Mucosa of gallbladder (tissue), 1 donor: Measurements from ENCODE around the gene CBX4. TPM values are rescaled to one million over a fixed set of nuclear protein-coding genes. Genes with fewer than 3 reads are reported as not detected.

ENCODE experiments used
- DNase-seq: peaks from one replicate; pipeline ENCODE4 v3.0.0-alpha.2; 2020; ENCODE audit warnings: low spot score
- total RNA-seq: library from RNA; stranded (reverse); gene quantifications from one replicate; pipeline ENCODE4 v1.2.1, GENCODE V29; 2021
- donor health status: DM: no; HTN: no; CAD: no.

Gene CBX4
- total RNA-seq, 1 donor from 2014 or later, result 36.7 TPM

GRCh38 chr17:79830303-79830702, 8.9 kb downstream of the CBX4 start:
- DNase-seq, result no peak

GRCh38 chr17:79829457-79829856, 9.8 kb downstream of the CBX4 start:
- DNase-seq, result no peak

GRCh38 chr17:79829004-79829403, 10.2 kb downstream of the CBX4 start:
- DNase-seq, result no peak

GRCh38 chr17:79826841-79827578, 12.2 kb downstream of the CBX4 start:
- DNase-seq, result no peak

GRCh38 chr17:79826204-79826680, 13.0 kb downstream of the CBX4 start:
- DNase-seq, result no peak

GRCh38 chr17:79825580-79825921, 13.7 kb downstream of the CBX4 start:
- no peak for DNase-seq

GRCh38 chr17:79824893-79825579, 14.2 kb downstream of the CBX4 start:
- DNase-seq, result no peak

GRCh38 chr17:79824234-79824633, 15.0 kb downstream of the CBX4 start:
- DNase-seq, result no peak

- no peak for DNase-seq
Measured at GRCh38 chr17:79822583-79823124, 16.6 kb downstream of the CBX4 start.

GRCh38 chr17:79821331-79822095, 17.7 kb downstream of the CBX4 start:
- no peak for DNase-seq

- no peak for DNase-seq
Measured at GRCh38 chr17:79820959-79821330, 18.3 kb downstream of the CBX4 start.

GRCh38 chr17:79819534-79820276, 19.5 kb downstream of the CBX4 start:
- DNase-seq, result no peak

GRCh38 chr17:79819085-79819484, 20.2 kb downstream of the CBX4 start:
- DNase-seq, result no peak

GRCh38 chr17:79818026-79818758, 21.0 kb downstream of the CBX4 start:
- no peak for DNase-seq

- no peak for DNase-seq
Measured at GRCh38 chr17:79815836-79816461, 23.3 kb downstream of the CBX4 start.

- peak; percentile 63 for DNase-seq
Measured at GRCh38 chr17:79814974-79815835, 24.0 kb downstream of the CBX4 start.

GRCh38 chr17:79814127-79814973, 24.9 kb downstream of the CBX4 start:
- no peak for DNase-seq

- no peak for DNase-seq
Measured at GRCh38 chr17:79813297-79814126, 25.7 kb downstream of the CBX4 start.
